Transverse colon (tissue), 3 donors: ENCODE measurements around the gene NPIPA2.
"Not testable (repeated sequence)": the region's sequence is repeated elsewhere in the genome, so short reads cannot be mapped to it uniquely, and the experiment has no call there.

Experiments
- POLR2A ChIP-seq: fragments of 450-650 bp; IDR thresholded peaks from one replicate; pipeline ENCODE4 v1.6.1; 2016; ENCODE audit warnings: antibody characterized with exemption, mild to moderate bottlenecking, moderate library complexity
- TF ChIP-seq, protein P1 (sequence below), 5 experiments: fragments of 200-600 bp in 3 of 5; fragments of 450-650 bp in 2 of 5; sonication (generic) in 3 of 5; IDR thresholded peaks; 1 replicate in 2 of 5; 2 replicates in 3 of 5; pipeline ENCODE4 v1.5.1; 2016 to 2017; ENCODE audit warnings: antibody characterized with exemption in 5 of 5, inconsistent platforms in 3 of 5, mild to moderate bottlenecking in 2 of 5, moderate library complexity in 1 of 5

DNA sequence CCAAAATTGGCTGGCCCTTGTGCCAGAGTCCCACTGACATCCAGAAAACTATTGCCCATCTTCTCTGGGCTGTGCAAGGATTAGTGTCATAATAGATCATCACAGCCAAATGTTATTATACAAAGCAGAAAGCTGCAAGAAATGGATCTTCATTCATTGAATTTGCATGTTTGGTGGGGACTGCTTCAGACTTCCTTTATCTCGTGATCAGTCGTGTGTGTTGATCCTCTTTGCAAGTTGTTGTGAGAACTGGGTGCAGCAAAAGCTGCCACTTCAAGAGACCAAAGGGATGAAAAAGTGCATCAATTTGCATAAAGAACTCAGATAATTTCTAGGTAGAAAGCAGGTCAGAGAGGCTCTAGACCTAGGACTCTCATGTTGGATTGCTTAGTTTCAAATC lies 61.2 kb downstream of the NPIPA2 start:
- not testable (repeated sequence) for TF ChIP-seq POLR2A
- TF ChIP-seq, protein P1, sequence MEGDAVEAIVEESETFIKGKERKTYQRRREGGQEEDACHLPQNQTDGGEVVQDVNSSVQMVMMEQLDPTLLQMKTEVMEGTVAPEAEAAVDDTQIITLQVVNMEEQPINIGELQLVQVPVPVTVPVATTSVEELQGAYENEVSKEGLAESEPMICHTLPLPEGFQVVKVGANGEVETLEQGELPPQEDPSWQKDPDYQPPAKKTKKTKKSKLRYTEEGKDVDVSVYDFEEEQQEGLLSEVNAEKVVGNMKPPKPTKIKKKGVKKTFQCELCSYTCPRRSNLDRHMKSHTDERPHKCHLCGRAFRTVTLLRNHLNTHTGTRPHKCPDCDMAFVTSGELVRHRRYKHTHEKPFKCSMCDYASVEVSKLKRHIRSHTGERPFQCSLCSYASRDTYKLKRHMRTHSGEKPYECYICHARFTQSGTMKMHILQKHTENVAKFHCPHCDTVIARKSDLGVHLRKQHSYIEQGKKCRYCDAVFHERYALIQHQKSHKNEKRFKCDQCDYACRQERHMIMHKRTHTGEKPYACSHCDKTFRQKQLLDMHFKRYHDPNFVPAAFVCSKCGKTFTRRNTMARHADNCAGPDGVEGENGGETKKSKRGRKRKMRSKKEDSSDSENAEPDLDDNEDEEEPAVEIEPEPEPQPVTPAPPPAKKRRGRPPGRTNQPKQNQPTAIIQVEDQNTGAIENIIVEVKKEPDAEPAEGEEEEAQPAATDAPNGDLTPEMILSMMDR (IDR thresholded peaks at IDR 0.05) = not testable (repeated sequence)
